PC-9 (cell line): ENCODE results near the gene MTURN.

Experiments
- CTCF ChIP-seq: fragments of 200-600 bp; sonication (generic); conservative IDR thresholded peaks from 2 replicates; pipeline ENCODE4 v1.6.1; 2017; ENCODE audit warnings: mixed run types, antibody characterized with exemption, mild to moderate bottlenecking, moderate library complexity
- EZH2 ChIP-seq: fragments of 200-600 bp; sonication (generic); IDR thresholded peaks from 2 replicates; pipeline ENCODE4 v1.8.0; 2017; ENCODE audit warnings: antibody characterized with exemption, low read depth

GRCh38 chr7:30104157-30104556, 30.6 kb upstream of the MTURN start:
- TF ChIP-seq CTCF (no peak), EZH2 (no peak)
